Keratinocyte (primary cell): Measurements from ENCODE around the gene ASTN2.

ENCODE experiments used
- EZH2 ChIP-seq: IDR thresholded peaks from one replicate; pipeline ENCODE4 v1.6.1; 2012; ENCODE audit warnings: inconsistent platforms, mild to moderate bottlenecking, low read length, moderate library complexity
- TF ChIP-seq, protein P1 (sequence below), 3 experiments: IDR thresholded peaks in 1 of 3; conservative IDR thresholded peaks in 1 of 3; optimal IDR thresholded peaks in 1 of 3; 2 replicates in 2 of 3; 3 replicates in 1 of 3; pipeline versions ENCODE3 to v1.5.1; 2011; ENCODE audit warnings: low read length in 3 of 3, mild to moderate bottlenecking in 3 of 3, moderate library complexity in 2 of 3, control low read depth in 1 of 3, inconsistent platforms in 1 of 3; ENCODE audit not compliant: insufficient read depth in 2 of 3; ENCODE audit errors: extremely low read depth in 1 of 3

DNA sequence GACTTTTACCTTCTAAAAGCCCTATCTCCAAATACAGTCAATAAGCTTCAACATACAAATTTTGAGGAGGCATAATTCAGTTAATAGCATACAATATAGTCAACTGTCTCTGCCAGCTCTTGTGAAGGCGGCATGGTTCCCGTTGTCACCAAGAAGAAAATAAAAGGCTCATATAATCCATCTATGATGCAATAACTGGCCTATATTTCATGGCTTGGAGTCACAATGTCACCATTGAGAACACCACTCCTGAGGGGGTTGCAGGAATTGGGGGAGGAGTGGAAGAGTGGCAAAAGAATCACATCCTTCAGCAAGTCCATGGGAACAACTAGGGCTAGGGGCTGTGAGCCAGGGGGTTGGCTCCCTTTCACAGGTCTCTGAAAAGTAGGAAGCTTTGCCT is 16.0 kb upstream of the ASTN2 start:
- TF ChIP-seq, protein P1, sequence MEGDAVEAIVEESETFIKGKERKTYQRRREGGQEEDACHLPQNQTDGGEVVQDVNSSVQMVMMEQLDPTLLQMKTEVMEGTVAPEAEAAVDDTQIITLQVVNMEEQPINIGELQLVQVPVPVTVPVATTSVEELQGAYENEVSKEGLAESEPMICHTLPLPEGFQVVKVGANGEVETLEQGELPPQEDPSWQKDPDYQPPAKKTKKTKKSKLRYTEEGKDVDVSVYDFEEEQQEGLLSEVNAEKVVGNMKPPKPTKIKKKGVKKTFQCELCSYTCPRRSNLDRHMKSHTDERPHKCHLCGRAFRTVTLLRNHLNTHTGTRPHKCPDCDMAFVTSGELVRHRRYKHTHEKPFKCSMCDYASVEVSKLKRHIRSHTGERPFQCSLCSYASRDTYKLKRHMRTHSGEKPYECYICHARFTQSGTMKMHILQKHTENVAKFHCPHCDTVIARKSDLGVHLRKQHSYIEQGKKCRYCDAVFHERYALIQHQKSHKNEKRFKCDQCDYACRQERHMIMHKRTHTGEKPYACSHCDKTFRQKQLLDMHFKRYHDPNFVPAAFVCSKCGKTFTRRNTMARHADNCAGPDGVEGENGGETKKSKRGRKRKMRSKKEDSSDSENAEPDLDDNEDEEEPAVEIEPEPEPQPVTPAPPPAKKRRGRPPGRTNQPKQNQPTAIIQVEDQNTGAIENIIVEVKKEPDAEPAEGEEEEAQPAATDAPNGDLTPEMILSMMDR (optimal IDR thresholded peaks at IDR 0.05 in 1 of 3, IDR thresholded peaks at IDR 0.05 in 1 of 3, conservative IDR thresholded peaks at IDR 0.05 in 1 of 3; ENCODE audit: extremely low read depth in 1 of 3, insufficient read depth in 2 of 3, low read length in 3 of 3), result no peak
- no peak for TF ChIP-seq EZH2
